ENCODE results near the gene WNT4.

DNA sequence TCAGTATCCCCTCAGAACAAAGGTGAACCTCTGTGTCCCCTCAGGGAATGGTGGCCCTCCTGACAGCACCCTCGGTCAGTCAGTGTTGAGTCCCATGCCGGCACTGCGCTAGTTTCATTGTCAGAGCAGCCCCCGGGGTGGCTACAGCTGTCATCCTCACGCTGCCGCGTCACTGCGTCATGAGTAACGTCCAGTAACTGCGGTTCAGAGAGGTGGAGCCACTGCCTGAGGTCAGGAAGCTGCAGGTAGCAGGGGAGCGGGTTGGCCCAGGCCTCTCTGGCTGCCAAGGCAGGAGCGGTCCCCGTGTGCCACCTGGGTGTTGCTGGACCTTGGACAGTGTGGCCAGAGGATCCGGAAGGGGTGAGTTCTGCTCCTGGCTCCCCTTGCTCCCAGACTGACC, 20.2 kb upstream of the WNT4 start:
- TF ChIP-seq EZH2 (IDR thresholded peaks at IDR 0.05; ENCODE audit: insufficient read depth, poor library complexity, severe bottlenecking) (no peak), EZH2phosphoT487 (IDR thresholded peaks at IDR 0.05; ENCODE audit: insufficient read depth, low read depth) (no peak)
